HG02623 (cell line): ENCODE data around the gene RASGRP4.
A peak's percentile ranks its signal among the peaks of the same experiment; 100 is the strongest.
"Not testable (repeated sequence)": the region's sequence is repeated elsewhere in the genome, so short reads cannot be mapped to it uniquely, and the experiment has no call there.

Experiments used
- ATAC-seq: cut with Tn5 transposase; IDR thresholded peaks from one replicate; pipeline ENCODE4 v1.9.1; 2021; ENCODE audit warnings: moderate library complexity; ENCODE audit not compliant: unreplicated experiment

The RASGRP4 gene

DNA sequence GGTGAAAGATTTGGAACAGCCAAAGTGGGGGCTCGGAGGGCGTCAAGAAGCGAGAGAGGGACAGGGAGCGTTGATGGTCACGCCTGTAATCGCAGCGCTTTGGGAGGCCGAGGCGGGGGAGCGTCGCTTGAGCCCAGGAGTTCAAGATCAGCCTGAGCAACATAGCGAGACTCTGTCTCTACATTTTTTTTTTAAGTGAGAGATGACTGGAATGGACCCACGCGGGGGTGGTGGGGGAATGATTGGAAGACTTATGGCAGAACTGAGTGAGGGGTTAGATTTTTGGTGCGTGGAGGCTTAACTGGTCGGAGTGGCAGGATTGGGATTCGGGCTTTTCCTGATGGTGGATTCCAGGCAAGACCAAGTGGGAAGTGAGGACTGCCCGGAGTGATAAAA is 50.9 kb downstream of the RASGRP4 start:
- no peak for ATAC-seq

DNA sequence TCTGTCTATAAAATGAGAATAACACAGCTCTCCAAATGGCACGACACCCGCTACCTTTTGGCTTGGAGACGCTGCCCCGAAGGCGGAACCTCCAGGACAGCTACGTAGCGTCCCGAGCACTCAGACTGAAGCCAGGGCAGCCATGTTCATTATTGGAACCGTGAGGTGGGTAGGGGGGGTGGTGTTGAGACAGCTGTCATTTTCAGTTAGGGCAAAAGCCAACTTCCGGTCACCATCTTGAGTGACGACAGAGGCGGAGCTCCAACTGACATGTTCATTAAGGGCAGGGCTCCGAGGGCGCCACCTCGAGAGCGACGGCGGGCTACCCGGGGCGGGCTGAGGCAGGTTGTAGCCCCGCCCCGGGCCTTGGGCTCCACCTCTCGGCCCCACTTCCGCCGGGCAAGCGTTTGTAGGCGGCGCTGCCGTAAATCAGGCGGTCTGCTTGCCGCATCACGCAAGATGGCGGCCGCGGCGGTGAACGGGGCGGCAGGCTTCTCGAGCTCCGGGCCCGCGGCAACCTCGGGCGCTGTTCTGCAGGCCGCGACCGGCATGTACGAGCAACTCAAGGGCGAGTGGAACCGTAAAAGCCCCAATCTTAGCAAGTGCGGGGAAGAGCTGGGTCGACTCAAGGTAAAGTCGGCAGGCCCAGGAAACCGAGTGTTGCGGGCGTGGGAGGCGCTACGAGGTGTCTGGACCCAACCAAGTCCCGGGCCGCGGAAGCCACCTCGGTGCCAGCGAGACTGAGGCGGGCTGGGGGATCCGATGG is 51.5 kb downstream of the RASGRP4 start, which contains the start of gene PSMD8:
Gene PSMD8 (plus strand): TSS at position 240 of the 766 bp plus-strand sequence. CDS start 31 bp downstream, at position 271.
- peak; percentile 93 for ATAC-seq

DNA sequence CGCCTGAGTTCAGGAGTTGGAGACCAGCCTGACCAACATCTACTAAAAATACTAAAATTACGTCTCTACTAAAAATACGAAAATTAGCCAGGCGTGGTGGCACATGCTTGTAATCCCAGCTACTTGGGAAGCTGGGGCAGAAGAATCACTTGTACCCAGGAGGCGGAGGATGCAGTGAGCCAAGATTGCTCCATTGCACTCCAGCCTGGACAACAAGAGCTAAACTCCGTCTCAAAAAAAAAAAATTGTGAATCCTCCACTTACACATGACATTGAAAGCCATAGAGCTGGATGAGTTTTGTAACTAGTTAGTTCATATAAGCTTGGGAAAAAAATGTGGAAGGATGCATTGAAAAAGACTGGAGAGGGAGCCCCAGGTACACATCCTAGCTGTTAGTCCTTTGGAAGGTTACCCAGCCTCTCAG is 52.1 kb downstream of the RASGRP4 start:
- no peak for ATAC-seq

DNA sequence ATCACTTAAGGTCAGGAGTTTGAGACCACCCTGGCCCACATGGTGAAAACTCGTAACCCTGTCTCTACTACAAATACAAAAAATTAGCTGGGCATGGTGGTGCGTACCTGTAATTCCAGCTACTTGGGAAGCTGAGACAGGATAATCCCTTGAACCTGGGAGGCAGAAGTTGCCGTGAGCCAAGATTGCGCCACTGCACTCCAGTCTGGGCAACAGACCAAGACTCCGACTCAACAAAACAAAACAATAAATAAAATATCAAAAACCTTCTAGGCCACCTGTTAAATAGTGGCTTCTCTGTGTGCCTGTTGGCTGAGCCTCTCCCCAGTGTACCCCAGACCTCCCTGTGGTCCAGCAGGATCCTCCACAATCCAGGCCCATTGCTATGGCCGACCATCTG is 54.9 kb downstream of the RASGRP4 start:
- ATAC-seq, result no peak

DNA sequence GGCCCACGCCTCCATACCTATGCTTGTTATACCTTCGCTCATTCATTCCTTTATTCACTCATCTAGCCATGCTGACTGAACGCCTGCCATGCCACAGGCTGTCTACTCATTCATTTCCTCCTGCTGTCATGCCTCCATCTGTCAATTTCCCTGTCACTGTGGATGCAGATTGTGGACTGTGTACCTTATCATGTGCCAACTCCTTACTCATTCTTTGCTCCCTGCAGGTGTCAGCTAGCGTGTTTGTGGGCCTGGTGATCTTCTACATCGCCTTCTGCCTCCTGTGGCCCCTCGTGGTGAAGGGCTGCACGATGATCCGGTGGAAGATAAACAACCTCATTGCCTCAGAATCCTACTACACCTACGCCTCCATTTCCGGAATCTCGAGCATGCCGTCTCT is 55.7 kb downstream of the RASGRP4 start:
- no peak for ATAC-seq

DNA sequence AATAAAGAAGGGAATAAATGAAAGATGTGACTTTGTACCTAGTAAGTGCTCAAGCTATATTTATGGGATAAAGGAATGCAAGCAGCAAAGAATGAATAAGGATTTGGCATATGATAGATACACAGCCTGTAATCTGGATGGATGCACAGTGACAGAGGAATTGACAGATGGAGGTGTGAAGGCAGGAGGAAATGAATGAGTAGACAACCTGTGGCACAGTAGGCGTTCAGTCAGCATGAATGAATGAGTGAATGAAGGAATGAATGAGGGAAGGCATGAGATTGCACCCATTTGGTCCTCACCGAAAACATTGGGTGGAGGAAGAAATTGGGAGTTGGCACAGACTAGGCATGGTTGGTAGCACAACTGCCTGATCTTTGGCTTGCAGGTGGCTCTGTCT is 56.4 kb downstream of the RASGRP4 start:
- ATAC-seq, result no peak

DNA sequence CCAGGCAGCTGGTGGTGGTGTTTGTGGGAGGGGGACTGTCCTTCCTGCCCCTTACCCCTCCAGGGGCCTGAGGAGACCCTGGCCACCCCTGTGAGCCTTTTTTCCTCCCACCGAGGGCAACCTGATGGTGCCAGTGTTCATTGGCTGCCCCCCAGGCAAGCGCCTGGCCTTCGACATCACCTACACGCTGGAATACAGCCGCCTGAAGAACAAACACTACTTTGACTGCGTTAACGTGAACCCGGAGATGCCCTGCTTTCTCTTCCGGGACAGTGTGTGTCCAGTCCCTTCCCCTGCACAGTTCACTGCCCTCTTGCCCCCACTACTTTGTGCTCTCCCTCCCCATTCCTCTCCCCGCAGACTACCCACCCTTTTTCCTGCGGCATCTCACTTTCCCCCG is 59.0 kb downstream of the RASGRP4 start:
- no peak for ATAC-seq

DNA sequence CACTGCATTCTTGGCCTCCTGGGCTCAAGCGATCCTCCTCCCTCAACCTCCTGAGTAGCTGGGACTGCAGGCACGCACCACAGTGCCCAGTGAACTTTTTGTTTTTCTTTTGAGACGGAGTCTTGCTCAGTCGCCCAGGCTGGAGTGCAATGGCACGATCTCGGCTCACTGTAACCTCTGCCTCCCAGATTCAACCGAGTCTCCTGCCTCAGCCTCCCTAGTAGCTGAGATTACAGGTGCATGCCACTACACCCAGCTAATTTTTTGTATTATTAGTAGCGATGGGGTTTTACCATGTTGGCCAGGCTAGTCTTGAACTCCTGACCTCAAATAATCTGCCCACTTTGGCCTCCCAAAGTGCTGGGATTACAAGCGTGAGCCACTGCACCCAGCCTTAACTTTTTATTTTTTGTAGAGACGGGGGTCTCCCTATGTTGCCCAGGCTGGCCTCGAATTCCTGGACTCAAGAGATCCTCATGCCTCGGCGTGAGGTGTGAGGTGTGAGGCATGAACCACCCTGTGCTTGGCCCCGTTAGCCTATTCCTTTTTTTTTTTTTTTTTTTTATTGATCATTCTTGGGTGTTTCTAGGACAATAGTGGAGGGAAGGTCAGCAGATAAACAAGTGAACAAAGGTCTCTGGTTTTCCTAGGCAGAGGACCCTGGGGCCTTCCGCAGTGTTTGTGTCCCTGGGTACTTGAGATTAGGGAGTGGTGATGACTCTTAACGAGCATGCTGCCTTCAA is 62.9 kb downstream of the RASGRP4 start:
- not testable (repeated sequence) for ATAC-seq

DNA sequence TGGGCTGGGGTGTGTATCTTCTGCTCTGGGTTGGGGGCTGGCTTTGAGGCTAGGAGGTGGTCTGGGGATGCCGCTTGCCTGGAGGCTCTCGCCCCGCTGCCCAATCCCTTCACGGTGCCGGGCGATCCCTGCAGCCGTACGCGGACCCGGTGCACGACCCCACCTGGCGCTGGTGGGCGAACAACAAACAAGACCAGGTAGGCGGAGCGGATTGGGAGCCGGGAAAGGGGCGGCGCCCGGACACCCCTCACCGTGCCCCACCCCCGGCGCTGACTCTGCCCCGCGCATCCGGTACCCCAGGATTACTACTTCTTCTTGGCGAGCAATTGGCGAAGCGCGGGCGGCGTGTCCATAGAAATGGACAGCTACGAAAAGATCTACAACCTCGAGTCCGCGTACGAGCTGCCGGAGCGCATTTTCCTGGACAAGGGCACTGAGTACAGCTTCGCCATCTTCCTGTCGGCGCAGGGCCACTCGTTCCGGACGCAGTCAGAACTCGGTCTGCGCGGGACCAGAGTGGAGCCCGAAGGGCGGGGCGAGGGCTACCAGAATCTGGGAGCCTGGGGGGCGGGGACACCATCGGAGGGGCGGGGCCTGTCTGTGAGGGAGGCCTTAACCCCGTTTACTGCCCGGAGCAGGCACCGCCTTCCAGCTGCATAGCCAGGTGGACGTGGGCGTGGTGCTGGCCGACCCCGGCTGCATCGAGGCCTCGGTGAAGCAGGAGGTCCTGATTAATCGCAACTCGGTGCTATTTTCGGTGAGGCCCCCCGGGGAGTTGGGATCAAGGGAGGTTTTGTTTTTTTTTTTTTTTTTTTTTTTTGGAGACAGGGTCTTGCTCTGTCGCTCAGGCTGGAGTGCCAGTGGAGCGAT is 63.7 kb downstream of the RASGRP4 start:
- no peak for ATAC-seq

DNA sequence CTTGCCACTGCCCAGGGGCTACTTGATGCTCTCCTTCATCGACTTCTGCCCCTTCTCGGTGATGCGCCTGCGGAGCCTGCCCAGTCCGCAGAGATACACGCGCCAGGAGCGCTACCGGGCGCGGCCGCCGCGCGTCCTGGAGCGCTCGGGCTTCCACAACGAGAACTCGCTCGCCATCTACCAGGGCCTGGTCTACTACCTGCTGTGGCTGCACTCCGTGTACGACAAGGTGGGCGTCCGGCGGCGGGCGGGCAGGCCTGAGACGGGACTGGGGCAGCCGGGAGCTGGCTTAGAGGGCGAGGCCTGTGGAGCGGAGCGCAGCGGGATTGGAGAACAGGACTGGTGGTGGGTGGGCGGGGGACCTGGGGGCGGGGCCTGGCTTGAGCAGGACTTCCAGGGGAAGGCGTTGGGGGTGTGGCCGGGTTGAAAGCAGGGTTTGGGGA is 64.4 kb downstream of the RASGRP4 start:
- ATAC-seq, result no peak

DNA sequence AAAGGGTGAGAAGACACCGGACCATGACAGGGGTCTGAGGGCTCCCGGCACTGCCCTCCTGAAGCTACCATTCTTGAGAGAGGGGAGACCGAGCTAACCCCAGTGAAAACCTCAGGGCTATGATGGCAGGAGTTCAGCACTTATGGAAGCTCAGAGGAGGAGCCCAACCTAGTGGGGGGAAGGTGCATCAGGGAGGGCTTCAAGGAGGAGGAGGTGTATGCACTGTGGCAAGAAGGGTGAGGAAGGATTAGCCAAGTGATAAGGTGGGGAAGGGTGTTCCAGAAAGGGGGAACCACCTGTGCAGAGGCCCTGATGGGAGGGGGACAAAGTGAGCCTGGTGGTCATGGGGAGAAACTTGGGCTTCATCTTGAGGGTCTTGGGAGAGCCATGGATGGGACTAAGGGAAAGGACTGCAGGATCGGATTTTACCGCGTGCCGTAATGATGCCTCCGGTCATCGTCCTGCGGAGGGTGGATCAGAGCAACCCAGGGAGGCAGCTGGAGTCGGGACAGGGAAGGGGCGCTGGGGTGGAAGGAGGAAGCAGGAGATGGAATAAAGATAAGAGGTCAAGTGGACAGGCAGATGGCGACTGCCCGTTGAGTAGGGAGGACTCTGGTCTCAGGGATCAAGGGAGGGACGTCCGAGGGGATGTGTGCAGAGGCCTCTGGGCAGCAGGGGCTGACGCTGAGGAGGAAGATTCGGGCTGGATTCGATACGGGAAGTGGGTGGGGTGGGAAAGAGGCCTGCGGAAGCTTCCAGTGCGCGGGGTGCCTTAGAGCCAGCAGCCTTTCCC is 65.0 kb downstream of the RASGRP4 start:
- no peak for ATAC-seq

DNA sequence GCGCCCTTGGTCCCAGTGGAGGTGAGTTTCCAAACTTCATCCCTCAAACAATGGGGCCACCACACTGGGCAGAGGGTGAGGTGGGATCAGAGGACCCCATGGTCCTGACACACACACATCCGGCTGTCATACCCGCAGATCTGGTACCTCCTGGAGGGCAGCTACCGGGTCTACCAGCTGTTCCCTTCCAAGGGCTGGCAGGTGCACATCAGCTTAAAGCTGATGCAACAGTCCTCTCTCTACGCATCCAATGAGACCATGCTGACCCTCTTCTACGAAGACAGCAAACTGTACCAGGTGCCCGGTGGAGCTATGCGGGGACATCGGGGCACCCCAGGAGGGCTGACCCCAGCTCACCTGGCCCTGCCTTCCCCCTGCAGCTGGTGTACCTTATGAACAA is 65.7 kb downstream of the RASGRP4 start:
- ATAC-seq, result no peak

DNA sequence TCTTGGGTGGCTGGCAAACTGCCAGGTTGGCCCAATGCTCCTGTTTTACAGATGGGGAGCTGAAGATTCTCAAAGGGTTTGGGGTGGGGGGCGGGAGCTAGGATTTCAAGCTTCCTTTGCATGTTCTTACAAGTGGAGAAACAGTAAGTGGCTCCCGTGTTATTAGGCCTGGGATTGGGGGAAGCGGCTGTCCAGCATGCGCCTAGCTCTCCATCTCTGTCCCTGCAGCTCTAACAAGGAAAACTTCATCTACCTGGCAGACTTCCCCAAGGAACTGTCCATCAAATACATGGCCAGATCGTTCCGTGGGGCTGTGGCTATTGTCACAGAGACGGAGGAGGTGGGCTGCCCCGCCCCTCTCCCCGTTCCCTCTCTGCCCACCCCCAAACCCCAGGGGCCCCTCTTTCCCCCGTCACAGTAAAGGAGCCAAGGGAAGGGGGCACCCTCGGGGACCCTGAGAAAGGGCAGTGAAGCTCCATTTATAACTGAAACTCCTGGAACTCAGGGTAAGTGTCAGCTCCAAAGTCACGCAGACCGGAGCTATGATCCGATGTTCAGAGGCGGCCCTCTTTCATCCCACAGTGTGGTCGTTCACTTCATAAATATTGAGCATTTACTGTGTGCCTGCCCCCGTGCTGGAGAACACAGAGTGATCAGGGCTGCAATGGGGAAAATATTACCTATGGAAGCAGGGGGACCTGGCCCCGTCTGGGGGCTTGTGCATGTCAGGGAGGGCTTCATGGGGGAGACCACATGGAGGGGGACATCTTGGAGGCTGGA is 66.6 kb downstream of the RASGRP4 start:
- ATAC-seq, result no peak
